GM12874 (cell line): ENCODE data around the gene CD69.

Experiments used
- CTCF ChIP-seq: IDR thresholded peaks from 2 replicates; pipeline ENCODE4 v1.5.1; 2011; ENCODE audit warnings: low read depth, mild to moderate bottlenecking, control low read depth, low read length, moderate library complexity; ENCODE audit not compliant: insufficient read depth

CD69 gene

GRCh38 chr12:9779209-9779608, 18.5 kb upstream of the CD69 start:
- no peak for TF ChIP-seq CTCF

GRCh38 chr12:9776781-9777180, 16.1 kb upstream of the CD69 start:
- TF ChIP-seq CTCF = no peak

GRCh38 chr12:9773216-9773877, 12.6 kb upstream of the CD69 start:
- no peak for TF ChIP-seq CTCF

GRCh38 chr12:9763025-9763424, 2.3 kb upstream of the CD69 start:
- no peak for TF ChIP-seq CTCF

- no peak for TF ChIP-seq CTCF
These were observed 1.7 kb upstream of the CD69 start for GRCh38 chr12:9762369-9762768.

- no peak for TF ChIP-seq CTCF
These were observed 699 bp upstream of the CD69 start for GRCh38 chr12:9761419-9761781.

- TF ChIP-seq CTCF = no peak
These were observed 581 bp downstream of the CD69 start for GRCh38 chr12:9760120-9760519.
